GM18867 (cell line): Measurements from ENCODE around the gene STARD7.
"Not testable (repeated sequence)": the region's sequence is repeated elsewhere in the genome, so short reads cannot be mapped to it uniquely, and the experiment has no call there.

Experiments
- ATAC-seq: cut with Tn5 transposase; IDR thresholded peaks from one replicate; pipeline ENCODE4 v1.9.1; 2021; ENCODE audit warnings: mild to moderate bottlenecking, moderate library complexity; ENCODE audit not compliant: unreplicated experiment

STARD7 gene

GRCh38 chr2:96238266-96238665 is 29.6 kb upstream of the STARD7 start:
- no peak for ATAC-seq

- ATAC-seq, result no peak
These were observed 28.3 kb upstream of the STARD7 start for GRCh38 chr2:96236882-96237281.

GRCh38 chr2:96233880-96234316 is 25.3 kb upstream of the STARD7 start:
- ATAC-seq, result peak; percentile 88

- no peak for ATAC-seq
These were observed 24.8 kb upstream of the STARD7 start for GRCh38 chr2:96233436-96233835.

GRCh38 chr2:96231316-96231715 is 22.7 kb upstream of the STARD7 start:
- ATAC-seq, result no peak

- ATAC-seq, result peak; percentile 62
These were observed 16.4 kb upstream of the STARD7 start for GRCh38 chr2:96225016-96225533.

- ATAC-seq, result not testable (repeated sequence)
These were observed 12.5 kb upstream of the STARD7 start for GRCh38 chr2:96221106-96221505.

- not testable (repeated sequence) for ATAC-seq
These were observed 11.3 kb upstream of the STARD7 start for GRCh38 chr2:96219959-96220358.

GRCh38 chr2:96218508-96219131 is 10.0 kb upstream of the STARD7 start:
- ATAC-seq, result no peak

- no peak for ATAC-seq
These were observed 5.9 kb upstream of the STARD7 start for GRCh38 chr2:96214554-96214953.

- no peak for ATAC-seq
These were observed 4.8 kb upstream of the STARD7 start for GRCh38 chr2:96213379-96213778.

- ATAC-seq, result no peak
These were observed 3.7 kb upstream of the STARD7 start for GRCh38 chr2:96212339-96212738.

GRCh38 chr2:96209729-96210085 is 1.1 kb upstream of the STARD7 start:
- ATAC-seq, result no peak

GRCh38 chr2:96209011-96209728 is 543 bp upstream of the STARD7 start:
- no peak for ATAC-seq

- ATAC-seq, result peak; percentile 15
These were observed 869 bp downstream of the STARD7 start for GRCh38 chr2:96207774-96208142.

- no peak for ATAC-seq
These were observed 1.4 kb downstream of the STARD7 start for GRCh38 chr2:96207073-96207773.

- no peak for ATAC-seq
These were observed 2.7 kb downstream of the STARD7 start for GRCh38 chr2:96205888-96206287.

- no peak for ATAC-seq
These were observed 3.6 kb downstream of the STARD7 start for GRCh38 chr2:96204836-96205624.

- ATAC-seq, result peak; percentile 27
These were observed 5.2 kb downstream of the STARD7 start for GRCh38 chr2:96203130-96204028.
